Measurements from ENCODE around the gene TIMM8B.

Gene TIMM8B, protein sequence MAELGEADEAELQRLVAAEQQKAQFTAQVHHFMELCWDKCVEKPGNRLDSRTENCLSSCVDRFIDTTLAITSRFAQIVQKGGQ
- total RNA-seq, result 5.3 to 8.8 (median 6.4) reads per million in 3 donors

- H3K4me1 ChIP-seq (ENCODE audit: control insufficient read depth, insufficient read depth, low read length, poor library complexity, severe bottlenecking), result peaks cover 23% of the 10 kb centered on the region
- H3K36me3 ChIP-seq (ENCODE audit: control insufficient read depth, insufficient read depth, low read length), result peaks cover 48% of the 10 kb centered on the region
- H3K4me3 ChIP-seq (ENCODE audit: insufficient read depth, low read depth, low read length, poor library complexity, severe bottlenecking), result peak within 1 kb of the TSS; percentile 82
- peak; percentile 93 to 96 (median 95) for DNase-seq
- H3K27ac ChIP-seq (ENCODE audit: insufficient read depth, low read length, poor library complexity, severe bottlenecking), result peak within 1 kb of the TSS; percentile 74
- no peaks in the 10 kb centered on the region for H3K27me3 ChIP-seq (replicated peaks; ENCODE audit: control insufficient read depth, insufficient read depth, low read length, poor library complexity, severe bottlenecking)
- H3K9me3 ChIP-seq (ENCODE audit: control insufficient read depth, low read length), result no peaks in the 10 kb centered on the region
These were observed at the start of gene TIMM8B, which contains the start of gene SDHD for GRCh38 chr11:112086422-112087191. Gene TIMM8B (minus strand): TSS chr11:112086756. CDS start chr11:112086723, 33 bp downstream. Gene SDHD (plus strand): TSS chr11:112086873. CDS start chr11:112086908, 35 bp downstream.

DNA sequence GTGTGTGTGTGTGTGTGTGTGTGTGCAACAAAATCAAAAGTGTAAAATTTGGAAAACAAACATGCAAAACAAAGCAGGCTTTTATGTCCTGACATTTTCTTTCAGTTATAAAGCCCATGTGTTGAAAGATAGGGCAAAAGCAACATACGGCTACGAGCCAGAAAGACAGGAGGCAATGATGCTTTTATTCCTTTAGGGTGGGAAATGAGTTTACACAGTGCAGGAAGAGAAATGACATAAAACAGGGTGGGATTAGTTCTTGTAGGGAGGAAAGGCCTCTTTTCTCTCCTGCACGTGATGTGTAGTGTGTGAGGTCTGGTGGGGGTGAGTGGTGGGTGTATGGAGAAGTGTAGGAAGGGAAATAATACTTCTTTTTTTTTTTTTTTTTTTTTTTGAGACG lies 47.9 kb upstream of the TIMM8B start:
- no peaks in the 10 kb centered on the region for H3K4me1 ChIP-seq (ENCODE audit: control insufficient read depth, insufficient read depth, low read length, poor library complexity, severe bottlenecking)
- no peak overlapping the region for H3K4me3 ChIP-seq (ENCODE audit: insufficient read depth, low read depth, low read length, poor library complexity, severe bottlenecking)
- no peaks in the 10 kb centered on the region for H3K9me3 ChIP-seq (ENCODE audit: control insufficient read depth, low read length)
- no peak for DNase-seq
- no peaks in the 10 kb centered on the region for H3K36me3 ChIP-seq (ENCODE audit: control insufficient read depth, insufficient read depth, low read length)
- no peaks in the 10 kb centered on the region for H3K27me3 ChIP-seq (replicated peaks; ENCODE audit: control insufficient read depth, insufficient read depth, low read length, poor library complexity, severe bottlenecking)
- no peak overlapping the region for H3K27ac ChIP-seq (ENCODE audit: insufficient read depth, low read length, poor library complexity, severe bottlenecking)

DNA sequence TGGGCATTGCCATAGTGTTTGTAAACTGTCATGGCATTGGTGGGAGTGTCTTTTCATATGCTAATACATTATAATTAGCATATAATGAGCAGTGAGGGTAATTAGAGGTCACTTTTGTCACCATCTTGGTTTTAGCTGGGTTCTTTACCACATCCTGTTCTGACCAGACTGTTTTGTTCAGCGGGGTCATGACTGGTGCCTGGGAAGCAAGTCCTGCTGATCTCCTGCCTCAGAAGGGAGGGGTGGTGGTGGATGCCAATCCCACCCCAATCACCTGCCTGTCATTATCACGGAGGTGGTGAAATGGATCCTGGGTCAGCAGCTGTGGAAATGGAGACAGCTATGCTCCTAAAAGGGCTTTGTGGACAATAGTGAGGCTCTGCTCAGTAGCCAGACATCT lies 46.2 kb upstream of the TIMM8B start:
- no peak for DNase-seq
- H3K4me3 ChIP-seq (ENCODE audit: insufficient read depth, low read depth, low read length, poor library complexity, severe bottlenecking), result no peak overlapping the region
- no peaks in the 10 kb centered on the region for H3K9me3 ChIP-seq (ENCODE audit: control insufficient read depth, low read length)
- H3K36me3 ChIP-seq (ENCODE audit: control insufficient read depth, insufficient read depth, low read length), result no peaks in the 10 kb centered on the region
- no peaks in the 10 kb centered on the region for H3K27me3 ChIP-seq (replicated peaks; ENCODE audit: control insufficient read depth, insufficient read depth, low read length, poor library complexity, severe bottlenecking)
- H3K4me1 ChIP-seq (ENCODE audit: control insufficient read depth, insufficient read depth, low read length, poor library complexity, severe bottlenecking), result no peaks in the 10 kb centered on the region
- no peak overlapping the region for H3K27ac ChIP-seq (ENCODE audit: insufficient read depth, low read length, poor library complexity, severe bottlenecking)

GRCh38 chr11:112129656-112130055 lies 43.1 kb upstream of the TIMM8B start:
- no peaks in the 10 kb centered on the region for H3K9me3 ChIP-seq (ENCODE audit: control insufficient read depth, low read length)
- H3K27me3 ChIP-seq (replicated peaks; ENCODE audit: control insufficient read depth, insufficient read depth, low read length, poor library complexity, severe bottlenecking), result no peaks in the 10 kb centered on the region
- H3K4me3 ChIP-seq (ENCODE audit: insufficient read depth, low read depth, low read length, poor library complexity, severe bottlenecking), result no peak overlapping the region
- DNase-seq, result no peak
- H3K27ac ChIP-seq (ENCODE audit: insufficient read depth, low read length, poor library complexity, severe bottlenecking), result no peak overlapping the region
- no peaks in the 10 kb centered on the region for H3K36me3 ChIP-seq (ENCODE audit: control insufficient read depth, insufficient read depth, low read length)
- H3K4me1 ChIP-seq (ENCODE audit: control insufficient read depth, insufficient read depth, low read length, poor library complexity, severe bottlenecking), result no peaks in the 10 kb centered on the region

- no peaks in the 10 kb centered on the region for H3K27me3 ChIP-seq (replicated peaks; ENCODE audit: control insufficient read depth, insufficient read depth, low read length, poor library complexity, severe bottlenecking)
- no peaks in the 10 kb centered on the region for H3K36me3 ChIP-seq (ENCODE audit: control insufficient read depth, insufficient read depth, low read length)
- no peaks in the 10 kb centered on the region for H3K4me1 ChIP-seq (ENCODE audit: control insufficient read depth, insufficient read depth, low read length, poor library complexity, severe bottlenecking)
- H3K4me3 ChIP-seq (ENCODE audit: insufficient read depth, low read depth, low read length, poor library complexity, severe bottlenecking), result no peak overlapping the region
- H3K27ac ChIP-seq (ENCODE audit: insufficient read depth, low read length, poor library complexity, severe bottlenecking), result no peak overlapping the region
- no peak for DNase-seq
- no peaks in the 10 kb centered on the region for H3K9me3 ChIP-seq (ENCODE audit: control insufficient read depth, low read length)
These were observed 42.0 kb upstream of the TIMM8B start for GRCh38 chr11:112128483-112129121.

- no peak overlapping the region for H3K27ac ChIP-seq (ENCODE audit: insufficient read depth, low read length, poor library complexity, severe bottlenecking)
- H3K4me3 ChIP-seq (ENCODE audit: insufficient read depth, low read depth, low read length, poor library complexity, severe bottlenecking), result no peak overlapping the region
- H3K36me3 ChIP-seq (ENCODE audit: control insufficient read depth, insufficient read depth, low read length), result no peaks in the 10 kb centered on the region
- H3K27me3 ChIP-seq (replicated peaks; ENCODE audit: control insufficient read depth, insufficient read depth, low read length, poor library complexity, severe bottlenecking), result no peaks in the 10 kb centered on the region
- no peak for DNase-seq
- H3K9me3 ChIP-seq (ENCODE audit: control insufficient read depth, low read length), result no peaks in the 10 kb centered on the region
- no peaks in the 10 kb centered on the region for H3K4me1 ChIP-seq (ENCODE audit: control insufficient read depth, insufficient read depth, low read length, poor library complexity, severe bottlenecking)
These were observed 40.5 kb upstream of the TIMM8B start for GRCh38 chr11:112127056-112127455.

- Histone ChIP-seq H3K9me3 (ENCODE audit: control insufficient read depth, low read length) (no peaks in the 10 kb centered on the region), H3K27ac (ENCODE audit: insufficient read depth, low read length, poor library complexity, severe bottlenecking) (no peak overlapping the region), H3K36me3 (ENCODE audit: control insufficient read depth, insufficient read depth, low read length) (no peaks in the 10 kb centered on the region), H3K4me3 (ENCODE audit: insufficient read depth, low read depth, low read length, poor library complexity, severe bottlenecking) (no peak overlapping the region), H3K27me3 (replicated peaks; ENCODE audit: control insufficient read depth, insufficient read depth, low read length, poor library complexity, severe bottlenecking) (no peaks in the 10 kb centered on the region), H3K4me1 (ENCODE audit: control insufficient read depth, insufficient read depth, low read length, poor library complexity, severe bottlenecking) (no peaks in the 10 kb centered on the region)
- no peak for DNase-seq
These were observed 36.6 kb upstream of the TIMM8B start for GRCh38 chr11:112123129-112123528.

GRCh38 chr11:112121981-112122615 lies 35.5 kb upstream of the TIMM8B start:
- Histone ChIP-seq H3K9me3 (ENCODE audit: control insufficient read depth, low read length) (no peaks in the 10 kb centered on the region), H3K4me3 (ENCODE audit: insufficient read depth, low read depth, low read length, poor library complexity, severe bottlenecking) (no peak overlapping the region), H3K36me3 (ENCODE audit: control insufficient read depth, insufficient read depth, low read length) (no peaks in the 10 kb centered on the region), H3K4me1 (ENCODE audit: control insufficient read depth, insufficient read depth, low read length, poor library complexity, severe bottlenecking) (no peaks in the 10 kb centered on the region), H3K27me3 (replicated peaks; ENCODE audit: control insufficient read depth, insufficient read depth, low read length, poor library complexity, severe bottlenecking) (no peaks in the 10 kb centered on the region), H3K27ac (ENCODE audit: insufficient read depth, low read length, poor library complexity, severe bottlenecking) (no peak overlapping the region)
- DNase-seq, result no peak

DNA sequence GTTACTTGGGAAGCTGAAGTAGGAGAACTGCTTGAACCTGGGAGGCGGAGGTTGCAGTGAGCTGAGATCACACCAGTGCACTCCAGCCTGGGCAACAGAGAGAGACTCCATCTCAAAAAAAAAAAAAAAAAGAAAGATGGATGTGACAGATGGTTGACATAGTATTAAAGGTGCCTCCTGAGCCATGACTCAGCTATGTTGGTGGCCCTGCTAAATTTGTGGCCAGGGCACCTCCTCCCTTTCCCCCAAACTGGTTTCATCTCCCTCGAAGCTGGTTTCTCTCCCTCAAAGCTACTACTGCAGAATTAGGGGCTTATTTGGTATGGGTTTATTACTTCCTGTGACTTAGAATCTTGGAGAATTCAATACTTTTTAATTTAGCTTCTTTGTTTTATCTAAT lies 31.6 kb upstream of the TIMM8B start:
- Histone ChIP-seq H3K4me1 (ENCODE audit: control insufficient read depth, insufficient read depth, low read length, poor library complexity, severe bottlenecking) (no peaks in the 10 kb centered on the region), H3K36me3 (ENCODE audit: control insufficient read depth, insufficient read depth, low read length) (no peaks in the 10 kb centered on the region), H3K27me3 (replicated peaks; ENCODE audit: control insufficient read depth, insufficient read depth, low read length, poor library complexity, severe bottlenecking) (no peaks in the 10 kb centered on the region), H3K9me3 (ENCODE audit: control insufficient read depth, low read length) (no peaks in the 10 kb centered on the region), H3K4me3 (ENCODE audit: insufficient read depth, low read depth, low read length, poor library complexity, severe bottlenecking) (no peak overlapping the region), H3K27ac (ENCODE audit: insufficient read depth, low read length, poor library complexity, severe bottlenecking) (no peak overlapping the region)
- no peak for DNase-seq

DNA sequence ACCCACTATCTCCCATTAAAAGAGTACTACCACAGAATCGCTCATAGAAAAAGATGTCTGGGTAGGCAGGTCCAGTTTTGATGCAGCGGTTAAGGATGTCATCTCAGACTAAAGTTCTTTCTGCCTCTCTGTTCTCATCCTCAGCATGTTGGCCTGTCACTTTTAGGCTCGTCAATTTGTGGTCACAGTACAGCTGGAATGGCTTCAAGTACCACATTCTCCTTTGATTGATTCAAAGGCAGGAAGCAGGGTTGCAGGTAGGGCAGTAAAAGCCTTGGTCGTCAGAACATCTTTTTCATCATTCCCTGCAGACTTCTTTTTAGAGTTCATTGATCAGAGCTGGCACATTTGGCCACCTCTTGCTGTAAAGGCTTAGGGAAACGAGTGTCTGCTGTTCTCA lies 28.8 kb upstream of the TIMM8B start:
- no peaks in the 10 kb centered on the region for H3K4me1 ChIP-seq (ENCODE audit: control insufficient read depth, insufficient read depth, low read length, poor library complexity, severe bottlenecking)
- no peaks in the 10 kb centered on the region for H3K9me3 ChIP-seq (ENCODE audit: control insufficient read depth, low read length)
- no peak for DNase-seq
- H3K27me3 ChIP-seq (replicated peaks; ENCODE audit: control insufficient read depth, insufficient read depth, low read length, poor library complexity, severe bottlenecking), result no peaks in the 10 kb centered on the region
- H3K36me3 ChIP-seq (ENCODE audit: control insufficient read depth, insufficient read depth, low read length), result no peaks in the 10 kb centered on the region
- H3K4me3 ChIP-seq (ENCODE audit: insufficient read depth, low read depth, low read length, poor library complexity, severe bottlenecking), result no peak overlapping the region
- H3K27ac ChIP-seq (ENCODE audit: insufficient read depth, low read length, poor library complexity, severe bottlenecking), result no peak overlapping the region

All from effector memory CD4-positive, alpha-beta T cell (primary cell).